Esophagus muscularis mucosa (tissue), 4 donors: ENCODE results near the gene CPEB2. TPM values are rescaled to one million over a fixed set of nuclear protein-coding genes. Genes with fewer than 3 reads are reported as not detected.

Source experiments
- DNase-seq: peaks from one replicate; pipeline ENCODE4 v3.0.0-alpha.2; 2017; ENCODE audit errors: extremely low spot score
- H3K27ac ChIP-seq, 4 donors: fragments of 200-600 bp; sonication (generic); replicated peaks in 1 of 4; 1 replicate in 3 of 4; 2 replicates in 1 of 4; pipeline ENCODE4 v1.5.1; 2016 to 2019; ENCODE audit warnings: mild to moderate bottlenecking in 1 of 4
- H3K27me3 ChIP-seq, 4 donors: fragments of 200-600 bp; sonication (generic); one replicate each; pipeline versions ENCODE4 v1.5.1 to v1.6.0; 2016 to 2019
- H3K36me3 ChIP-seq, 4 donors: fragments of 200-600 bp; sonication (generic); one replicate each; pipeline ENCODE4 v1.5.1; 2016 to 2019
- H3K4me1 ChIP-seq, 4 donors: fragments of 200-600 bp; sonication (generic); one replicate each; pipeline ENCODE4 v1.5.1; 2016 to 2019
- H3K4me3 ChIP-seq, 4 donors: fragments of 200-600 bp; sonication (generic); 1 replicate in 2 of 4; 2 replicates in 2 of 4; pipeline ENCODE4 v1.5.1; 2016 to 2019; ENCODE audit warnings: mild to moderate bottlenecking in 4 of 4, moderate library complexity in 1 of 4
- H3K9me3 ChIP-seq, 4 donors: fragments of 200-600 bp; sonication (generic); 1 replicate in 3 of 4; 2 replicates in 1 of 4; pipeline ENCODE4 v1.5.1; 2016 to 2019
- CTCF ChIP-seq, 3 experiments: fragments of 200-600 bp in 2 of 3; fragments of 450-650 bp in 1 of 3; sonication (generic) in 2 of 3; IDR thresholded peaks; one replicate each; pipeline ENCODE4 v1.5.1; 2017 to 2019; ENCODE audit warnings: antibody characterized with exemption in 3 of 3, mild to moderate bottlenecking in 2 of 3, moderate library complexity in 1 of 3
- EP300 ChIP-seq: sonication (generic); formaldehyde crosslinking; IDR thresholded peaks from one replicate; pipeline ENCODE4 v1.6.1; 2017; ENCODE audit warnings: antibody characterized with exemption
- POLR2A ChIP-seq: fragments of 450-650 bp; IDR thresholded peaks from one replicate; pipeline ENCODE4 v1.6.1; 2017; ENCODE audit warnings: antibody characterized with exemption, moderate library complexity, mild to moderate bottlenecking, low read depth
- POLR2AphosphoS5 ChIP-seq, 2 donors: sonication (generic); formaldehyde crosslinking; IDR thresholded peaks; one replicate each; pipeline ENCODE4 v1.6.1; 2017; ENCODE audit warnings: antibody characterized with exemption in 2 of 2
- whole genome bisulfite sequencing: methylation state at CpG from one replicate; pipeline ENCODE4 v1.1.5; 2018; 5-methylcytosine and 5-hydroxymethylcytosine counted together
- intact Hi-C: fragments of 100-400 bp; cut with DNase I; formaldehyde crosslinking; loops from one replicate; pipeline ENCODE4 v1.15.1; 2023
- total RNA-seq, 4 donors: library from RNA; depleted of rRNA; stranded (reverse); fragments of >200 nt; gene quantifications; one replicate each; pipeline versions ENCODE4 v1.1.0 to v1.2.1, GENCODE V29; 2016

CPEB2 gene
- total RNA-seq, 4 donors from 2014 or later = 23.7 to 35.7 (median 25.6) TPM

GRCh38 chr4:15027921-15028435 is 25.7 kb downstream of the CPEB2 start:
- no peak for DNase-seq
- Histone ChIP-seq H3K4me3 (no peak overlapping the region), H3K9me3 (no peaks in the 10 kb centered on the region), H3K27me3 (no peaks in the 10 kb centered on the region), H3K36me3 (peaks cover 0 to 3% (median 2%) of the 10 kb centered on the region in 4 donors), H3K27ac (peak overlapping the region in 3 of 4 donors; percentile 30 to 58 (median 36)), H3K4me1 (peaks cover 23 to 58% (median 55%) of the 10 kb centered on the region in 4 donors)
- intact Hi-C loops = no loop called here
- TF ChIP-seq CTCF (IDR thresholded peaks at IDR 0.05) (no peak), EP300 (no peak), POLR2AphosphoS5 (IDR thresholded peaks at IDR 0.05) (no peak), POLR2A (no peak)
- WGBS = 65% methylated on average over 1 of the region's 1 CpG

GRCh38 chr4:15031197-15031596 is 28.9 kb downstream of the CPEB2 start:
- H3K36me3 ChIP-seq = peaks cover 0 to 3% (median 0%) of the 10 kb centered on the region in 4 donors
- H3K27ac ChIP-seq = peak overlapping the region in 3 of 4 donors; percentile 30 to 60 (median 44)
- H3K27me3 ChIP-seq = no peaks in the 10 kb centered on the region
- peak overlapping the region in 1 of 4 donors; percentile 1 for H3K4me3 ChIP-seq
- intact Hi-C loops = no loop called here
- no peaks in the 10 kb centered on the region for H3K9me3 ChIP-seq
- H3K4me1 ChIP-seq = peaks cover 41 to 89% (median 85%) of the 10 kb centered on the region in 4 donors
- TF ChIP-seq POLR2A (no peak), CTCF (IDR thresholded peaks at IDR 0.05) (no peak), POLR2AphosphoS5 (IDR thresholded peaks at IDR 0.05) (no peak), EP300 (no peak)
- 38% methylated on average over 2 of the region's 2 CpGs for WGBS
- no peak for DNase-seq

GRCh38 chr4:15031993-15032675 is 29.9 kb downstream of the CPEB2 start:
- Histone ChIP-seq H3K4me3 (no peak overlapping the region), H3K36me3 (peaks cover 0 to 3% (median 0%) of the 10 kb centered on the region in 4 donors), H3K9me3 (no peaks in the 10 kb centered on the region), H3K4me1 (peaks cover 41 to 93% (median 84%) of the 10 kb centered on the region in 4 donors), H3K27me3 (no peaks in the 10 kb centered on the region), H3K27ac (peak overlapping the region; percentile 10 to 60 (median 44))
- DNase-seq = no peak
- intact Hi-C loops = no loop called here
- 50% methylated on average over 2 of the region's 2 CpGs for WGBS
- TF ChIP-seq CTCF (IDR thresholded peaks at IDR 0.05) (no peak), POLR2AphosphoS5 (IDR thresholded peaks at IDR 0.05) (no peak), EP300 (no peak)

GRCh38 chr4:15034071-15034764 is 31.9 kb downstream of the CPEB2 start:
- Histone ChIP-seq H3K36me3 (peaks cover 0 to 8% (median 0%) of the 10 kb centered on the region in 4 donors), H3K4me3 (no peak overlapping the region), H3K27ac (peak overlapping the region; percentile 45 to 70 (median 57)), H3K27me3 (no peaks in the 10 kb centered on the region), H3K4me1 (peaks cover 54 to 93% (median 87%) of the 10 kb centered on the region in 4 donors), H3K9me3 (no peaks in the 10 kb centered on the region)
- TF ChIP-seq POLR2A (no peak), CTCF (IDR thresholded peaks at IDR 0.05) (no peak), POLR2AphosphoS5 (IDR thresholded peaks at IDR 0.05) (no peak), EP300 (no peak)
- no peak for DNase-seq
- 82% methylated on average over 6 of the region's 6 CpGs for WGBS
- intact Hi-C loops = no loop called here
